Neural cell (in vitro differentiated cells): Measurements from ENCODE around the gene PRDM15.

Source experiments
- CTCF ChIP-seq: fragments of 450-650 bp; IDR thresholded peaks from 2 replicates; pipeline ENCODE4 v1.5.1; 2014; ENCODE audit warnings: antibody characterized with exemption, mild to moderate bottlenecking, moderate library complexity; ENCODE audit not compliant: poor library complexity, severe bottlenecking
- EP300 ChIP-seq: fragments of 450-650 bp; conservative IDR thresholded peaks from 2 replicates; pipeline ENCODE4 v1.6.1; 2014; ENCODE audit warnings: antibody characterized with exemption, mild to moderate bottlenecking, moderate library complexity; ENCODE audit not compliant: poor library complexity, severe bottlenecking
- EZH2 ChIP-seq: fragments of 200-600, 300-800 bp; shearing (Covaris generic), sonication (generic); IDR thresholded peaks from 2 replicates; pipeline ENCODE4 v1.6.1; 2014; ENCODE audit warnings: antibody characterized with exemption, low read length, borderline replicate concordance, mild to moderate bottlenecking; ENCODE audit not compliant: insufficient read depth, poor library complexity, severe bottlenecking
- POLR2AphosphoS5 ChIP-seq: IDR thresholded peaks from 2 replicates; pipeline ENCODE4 v1.6.1; 2012
- TAF1 ChIP-seq: IDR thresholded peaks from 2 replicates; pipeline ENCODE4 v1.6.1; 2012; ENCODE audit warnings: low read depth

DNA sequence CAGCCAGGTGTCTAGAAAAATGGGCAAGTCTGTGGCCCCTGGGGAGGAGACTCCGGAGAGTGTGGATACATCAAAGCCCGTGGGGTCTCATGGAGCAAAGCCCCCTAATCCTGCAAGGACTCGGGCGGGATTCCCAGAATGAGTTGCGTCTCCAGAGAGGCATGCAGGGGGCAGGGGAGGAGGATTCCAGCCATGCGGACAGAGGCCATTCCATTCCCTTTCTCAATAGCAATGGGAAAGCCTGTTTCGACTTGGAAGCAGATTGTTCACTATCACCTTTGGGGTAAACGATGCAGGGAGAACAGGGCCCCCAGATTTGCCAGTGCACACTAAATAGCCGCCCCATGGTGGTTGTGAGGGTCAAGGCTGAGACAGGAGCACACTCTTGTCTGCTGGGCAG lies 15.4 kb upstream of the PRDM15 start:
- TF ChIP-seq CTCF (no peak), EZH2 (no peak), POLR2AphosphoS5 (no peak), TAF1 (no peak), EP300 (no peak)
